Fibroblast of lung (primary cell): Measurements from ENCODE around the gene RCSD1. TPM values are rescaled to one million over a fixed set of nuclear protein-coding genes. Genes with fewer than 3 reads are reported as not detected.

Experiments
- DNase-seq, 2 donors: peaks; one replicate each; pipeline versions ENCODE4 v3.0.0 to v3.0.0-alpha.2; 2010; ENCODE audit warnings: low read depth in 2 of 2
- H2AFZ ChIP-seq: 2 replicates; pipeline ENCODE4 v1.5.1; 2012; ENCODE audit warnings: low read length, control low read depth, inconsistent platforms
- H3K27ac ChIP-seq: 2 replicates; pipeline ENCODE4 v1.5.1; 2011; ENCODE audit warnings: low read length, control low read depth; ENCODE audit not compliant: insufficient read depth
- H3K27me3 ChIP-seq: 2 replicates; pipeline ENCODE4 v1.5.1; 2011; ENCODE audit warnings: mild to moderate bottlenecking, low read length; ENCODE audit not compliant: control insufficient read depth, insufficient read depth
- H3K36me3 ChIP-seq: 2 replicates; pipeline ENCODE4 v1.5.1; 2011; ENCODE audit warnings: low read length; ENCODE audit not compliant: control insufficient read depth, insufficient read depth
- H3K4me1 ChIP-seq: 2 replicates; pipeline ENCODE4 v1.5.1; 2011; ENCODE audit warnings: low read length; ENCODE audit not compliant: control insufficient read depth, insufficient read depth; ENCODE audit errors: extremely low read depth
- H3K4me2 ChIP-seq: 2 replicates; pipeline ENCODE4 v1.5.1; 2011; ENCODE audit warnings: low read length, control low read depth; ENCODE audit not compliant: insufficient read depth; ENCODE audit errors: extremely low read depth
- H3K4me3 ChIP-seq, 4 experiments: fragments of 200-600 bp in 1 of 4; sonication (generic) in 1 of 4; replicated peaks in 1 of 4; 2 replicates each; pipeline ENCODE4 v1.5.1; 2011 to 2016; ENCODE audit warnings: low read length in 4 of 4, low read depth in 3 of 4, mild to moderate bottlenecking in 3 of 4, control low read depth in 2 of 4, inconsistent platforms in 1 of 4, mixed read lengths in 1 of 4; ENCODE audit not compliant: insufficient read depth in 1 of 4; ENCODE audit errors: control extremely low read depth in 1 of 4
- H3K79me2 ChIP-seq: 2 replicates; pipeline ENCODE4 v1.5.1; 2012; ENCODE audit warnings: mild to moderate bottlenecking, low read length, inconsistent platforms; ENCODE audit not compliant: control insufficient read depth, insufficient read depth
- H3K9ac ChIP-seq: 2 replicates; pipeline ENCODE4 v1.5.1; 2011; ENCODE audit warnings: mild to moderate bottlenecking, low read length, control low read depth; ENCODE audit not compliant: insufficient read depth
- H3K9me3 ChIP-seq: 2 replicates; pipeline ENCODE4 v1.5.1; 2012; ENCODE audit warnings: low read depth, low read length; ENCODE audit not compliant: control insufficient read depth, insufficient read depth
- H4K20me1 ChIP-seq: 2 replicates; pipeline ENCODE4 v1.5.1; 2011; ENCODE audit warnings: low read length; ENCODE audit not compliant: control insufficient read depth, insufficient read depth; ENCODE audit errors: extremely low read depth
- EZH2 ChIP-seq: IDR thresholded peaks from 2 replicates; pipeline ENCODE4 v1.5.1; 2012; ENCODE audit warnings: low read length, control low read depth, mild to moderate bottlenecking; ENCODE audit errors: missing control alignments
- polyA plus RNA-seq, 2 donors: library from polyadenylated mRNA; depleted of rRNA in 1 of 2; stranded (reverse) in 1 of 2; unstranded in 1 of 2; fragments of >200 nt; gene quantifications; 2 replicates each; pipeline ENCODE4 v1.2.1, GENCODE V29; 2011 to 2012; ENCODE audit warnings: missing spikeins in 1 of 2
- total RNA-seq: library from RNA; depleted of rRNA; stranded (reverse); fragments of >200 nt; gene quantifications from 2 replicates; pipeline ENCODE4 v1.2.1, GENCODE V29; 2014
- TF ChIP-seq, protein P1 (sequence below), 2 donors: IDR thresholded peaks in 1 of 2; conservative IDR thresholded peaks in 1 of 2; 1 replicate in 1 of 2; 2 replicates in 1 of 2; pipeline ENCODE4 v1.5.1; 2011 to 2012; ENCODE audit warnings: low read length in 2 of 2, control low read depth in 1 of 2, inconsistent platforms in 1 of 2, low read depth in 1 of 2, mild to moderate bottlenecking in 1 of 2

The RCSD1 gene
- total and polyA plus RNA-seq, 2 donors (not counting 1 experiment from before 2014, with no cell fraction given): under 0.01 to 4.1 TPM

DNA sequence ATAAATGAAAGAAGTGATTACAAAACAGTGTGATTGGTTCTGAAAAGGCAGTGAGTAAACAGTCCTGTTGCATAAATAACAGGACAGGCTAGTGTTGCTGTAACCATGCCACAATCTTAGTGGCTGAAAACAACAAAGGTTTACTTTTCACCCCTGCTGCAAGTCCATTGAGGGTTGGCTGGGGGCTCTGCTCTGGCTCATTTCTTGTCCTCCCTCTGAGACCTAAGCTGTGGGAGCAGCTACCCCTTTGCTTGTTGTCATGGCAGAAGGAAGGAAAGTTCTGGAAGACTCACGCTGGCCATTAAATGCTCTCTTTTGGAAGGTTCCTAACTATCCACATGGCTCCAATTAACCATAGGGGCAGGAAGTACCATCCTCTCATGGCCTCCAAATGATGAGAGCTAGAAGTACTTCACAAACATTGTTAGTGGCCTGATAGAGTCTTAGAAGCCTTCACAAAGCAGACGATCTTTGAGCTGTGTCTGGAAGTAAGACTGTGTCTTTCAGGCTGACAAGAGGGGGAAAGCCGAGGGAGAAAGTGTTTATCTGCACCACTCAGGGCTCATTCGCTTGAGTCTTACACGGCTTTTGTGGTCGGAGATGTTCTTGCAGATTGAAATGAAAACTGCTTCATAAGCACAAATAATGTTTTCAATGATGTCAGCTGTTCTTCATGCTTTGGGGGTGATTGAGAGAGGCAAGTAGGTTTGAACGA is 11.9 kb downstream of the RCSD1 start:
- H3K27ac ChIP-seq: no peak overlapping the region
- H2AFZ ChIP-seq: no peak overlapping the region
- no peaks in the 10 kb centered on the region for H3K79me2 ChIP-seq
- no peaks in the 10 kb centered on the region for H3K9me3 ChIP-seq
- DNase-seq: no peak
- TF ChIP-seq, protein P1, sequence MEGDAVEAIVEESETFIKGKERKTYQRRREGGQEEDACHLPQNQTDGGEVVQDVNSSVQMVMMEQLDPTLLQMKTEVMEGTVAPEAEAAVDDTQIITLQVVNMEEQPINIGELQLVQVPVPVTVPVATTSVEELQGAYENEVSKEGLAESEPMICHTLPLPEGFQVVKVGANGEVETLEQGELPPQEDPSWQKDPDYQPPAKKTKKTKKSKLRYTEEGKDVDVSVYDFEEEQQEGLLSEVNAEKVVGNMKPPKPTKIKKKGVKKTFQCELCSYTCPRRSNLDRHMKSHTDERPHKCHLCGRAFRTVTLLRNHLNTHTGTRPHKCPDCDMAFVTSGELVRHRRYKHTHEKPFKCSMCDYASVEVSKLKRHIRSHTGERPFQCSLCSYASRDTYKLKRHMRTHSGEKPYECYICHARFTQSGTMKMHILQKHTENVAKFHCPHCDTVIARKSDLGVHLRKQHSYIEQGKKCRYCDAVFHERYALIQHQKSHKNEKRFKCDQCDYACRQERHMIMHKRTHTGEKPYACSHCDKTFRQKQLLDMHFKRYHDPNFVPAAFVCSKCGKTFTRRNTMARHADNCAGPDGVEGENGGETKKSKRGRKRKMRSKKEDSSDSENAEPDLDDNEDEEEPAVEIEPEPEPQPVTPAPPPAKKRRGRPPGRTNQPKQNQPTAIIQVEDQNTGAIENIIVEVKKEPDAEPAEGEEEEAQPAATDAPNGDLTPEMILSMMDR (conservative IDR thresholded peaks at IDR 0.05 in 1 of 2, IDR thresholded peaks at IDR 0.05 in 1 of 2; ENCODE audit: low read depth in 1 of 2, low read length in 2 of 2): no peak
- TF ChIP-seq EZH2: no peak
- H4K20me1 ChIP-seq: no peaks in the 10 kb centered on the region
- H3K27me3 ChIP-seq: peaks cover 4% of the 10 kb centered on the region
- no peak overlapping the region for H3K4me3 ChIP-seq
- H3K4me1 ChIP-seq: no peaks in the 10 kb centered on the region
- H3K9ac ChIP-seq: no peak overlapping the region
- H3K4me2 ChIP-seq: no peak overlapping the region
- no peaks in the 10 kb centered on the region for H3K36me3 ChIP-seq

DNA sequence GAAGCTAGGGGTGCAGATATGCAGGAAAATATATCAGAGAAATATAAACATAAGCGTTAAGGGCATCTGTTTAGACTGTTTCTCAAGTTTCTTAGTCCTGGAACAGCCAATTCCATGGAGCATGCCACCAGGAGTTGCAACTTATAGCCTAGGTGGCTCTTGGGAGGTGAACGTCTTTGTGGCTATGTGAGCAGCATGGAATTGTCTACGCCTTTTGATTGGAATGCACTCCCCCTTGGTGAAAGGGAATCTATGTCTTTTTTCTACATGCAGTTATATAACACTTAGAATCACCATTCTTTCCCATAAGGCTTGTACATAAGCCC is 12.4 kb downstream of the RCSD1 start:
- Histone ChIP-seq H3K4me1 (no peaks in the 10 kb centered on the region), H3K9me3 (no peaks in the 10 kb centered on the region), H3K4me3 (no peak overlapping the region), H3K36me3 (no peaks in the 10 kb centered on the region), H3K27me3 (peaks cover 4% of the 10 kb centered on the region), H3K79me2 (no peaks in the 10 kb centered on the region), H3K27ac (no peak overlapping the region), H3K4me2 (no peak overlapping the region), H4K20me1 (no peaks in the 10 kb centered on the region), H2AFZ (no peak overlapping the region), H3K9ac (no peak overlapping the region)
- DNase-seq: no peak
- TF ChIP-seq EZH2: no peak
- TF ChIP-seq, protein P1 (conservative IDR thresholded peaks at IDR 0.05 in 1 of 2, IDR thresholded peaks at IDR 0.05 in 1 of 2; ENCODE audit: low read depth in 1 of 2, low read length in 2 of 2): no peak

DNA sequence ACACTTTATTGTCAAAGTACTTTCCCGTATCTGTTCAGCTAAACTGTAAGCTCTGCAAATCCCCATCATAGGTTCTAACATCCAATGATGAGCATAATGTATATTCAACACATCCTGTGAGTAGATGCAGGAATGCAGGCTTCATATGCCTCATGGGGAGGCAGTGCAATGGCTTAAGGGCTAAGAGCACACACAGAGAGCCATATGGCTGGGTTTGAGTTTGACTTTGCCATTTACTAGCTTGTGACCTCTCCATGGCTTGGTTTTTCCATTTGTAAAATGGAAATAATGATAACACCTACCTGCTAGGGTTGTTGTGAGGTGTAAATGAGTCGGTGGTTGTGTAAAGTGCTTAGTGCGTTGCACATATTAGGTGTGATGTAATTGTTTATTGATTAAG is 13.4 kb downstream of the RCSD1 start:
- TF ChIP-seq EZH2: no peak
- TF ChIP-seq, protein P1 (conservative IDR thresholded peaks at IDR 0.05 in 1 of 2, IDR thresholded peaks at IDR 0.05 in 1 of 2; ENCODE audit: low read depth in 1 of 2, low read length in 2 of 2): no peak
- H3K36me3 ChIP-seq: no peaks in the 10 kb centered on the region
- H3K27me3 ChIP-seq: peaks cover 4% of the 10 kb centered on the region
- no peak overlapping the region for H3K4me3 ChIP-seq
- H3K79me2 ChIP-seq: no peaks in the 10 kb centered on the region
- H3K9ac ChIP-seq: no peak overlapping the region
- H2AFZ ChIP-seq: no peak overlapping the region
- H3K9me3 ChIP-seq: no peaks in the 10 kb centered on the region
- DNase-seq: no peak
- H3K4me1 ChIP-seq: no peaks in the 10 kb centered on the region
- H3K27ac ChIP-seq: no peak overlapping the region
- H4K20me1 ChIP-seq: no peaks in the 10 kb centered on the region
- H3K4me2 ChIP-seq: no peak overlapping the region
